ENCODE results near the gene TBC1D5.
A peak's percentile ranks its signal among the peaks of the same experiment; 100 is the strongest.

Gene TBC1D5

GRCh38 chr3:17733768-17734167 is 8.7 kb downstream of the TBC1D5 start:
- TF ChIP-seq SIN3A (IDR thresholded peaks at IDR 0.05; ENCODE audit: borderline replicate concordance, insufficient read depth, low read length) (no peak), REST (IDR thresholded peaks at IDR 0.05; ENCODE audit: insufficient read depth in 1 of 2, low read depth in 2 of 2, low read length in 2 of 2) (no peak), TAF1 (IDR thresholded peaks at IDR 0.05; ENCODE audit: borderline replicate concordance, insufficient read depth, low read length) (no peak), FOXP2 (optimal IDR thresholded peaks at IDR 0.05; ENCODE audit: borderline replicate concordance, extremely low read depth, extremely low read length, insufficient read depth) (no peak), POLR2AphosphoS5 (IDR thresholded peaks at IDR 0.05; ENCODE audit: low read depth, low read length) (no peak)

- TF ChIP-seq TAF1 (IDR thresholded peaks at IDR 0.05; ENCODE audit: borderline replicate concordance, insufficient read depth, low read length) (no peak), SIN3A (IDR thresholded peaks at IDR 0.05; ENCODE audit: borderline replicate concordance, insufficient read depth, low read length) (no peak), POLR2AphosphoS5 (IDR thresholded peaks at IDR 0.05; ENCODE audit: low read depth, low read length) (no peak), FOXP2 (optimal IDR thresholded peaks at IDR 0.05; ENCODE audit: borderline replicate concordance, extremely low read depth, extremely low read length, insufficient read depth) (no peak), REST (IDR thresholded peaks at IDR 0.05; ENCODE audit: insufficient read depth in 1 of 2, low read depth in 2 of 2, low read length in 2 of 2) (no peak)
These were observed 9.2 kb downstream of the TBC1D5 start for GRCh38 chr3:17733215-17733614.

- peak in 1 of 2 experiments; percentile 64; a peak in 1 of 4 replicates for TF ChIP-seq REST (IDR thresholded peaks at IDR 0.05; ENCODE audit: insufficient read depth in 1 of 2, low read depth in 2 of 2, low read length in 2 of 2)
- TF ChIP-seq POLR2AphosphoS5 (IDR thresholded peaks at IDR 0.05; ENCODE audit: low read depth, low read length), result no peak
These were observed 12.0 kb downstream of the TBC1D5 start for GRCh38 chr3:17730318-17730967.

GRCh38 chr3:17726313-17726712 is 16.1 kb downstream of the TBC1D5 start:
- TF ChIP-seq POLR2AphosphoS5 (IDR thresholded peaks at IDR 0.05; ENCODE audit: low read depth, low read length), result no peak
- no peak for TF ChIP-seq TAF1 (IDR thresholded peaks at IDR 0.05; ENCODE audit: borderline replicate concordance, insufficient read depth, low read length)
- no peak for TF ChIP-seq SIN3A (IDR thresholded peaks at IDR 0.05; ENCODE audit: borderline replicate concordance, insufficient read depth, low read length)
- TF ChIP-seq FOXP2 (optimal IDR thresholded peaks at IDR 0.05; ENCODE audit: borderline replicate concordance, extremely low read depth, extremely low read length, insufficient read depth), result no peak
- TF ChIP-seq REST (IDR thresholded peaks at IDR 0.05; ENCODE audit: insufficient read depth in 1 of 2, low read depth in 2 of 2, low read length in 2 of 2), result no peak

GRCh38 chr3:17724948-17725347 is 17.5 kb downstream of the TBC1D5 start:
- no peak for TF ChIP-seq TAF1 (IDR thresholded peaks at IDR 0.05; ENCODE audit: borderline replicate concordance, insufficient read depth, low read length)
- no peak for TF ChIP-seq FOXP2 (optimal IDR thresholded peaks at IDR 0.05; ENCODE audit: borderline replicate concordance, extremely low read depth, extremely low read length, insufficient read depth)
- no peak for TF ChIP-seq REST (IDR thresholded peaks at IDR 0.05; ENCODE audit: insufficient read depth in 1 of 2, low read depth in 2 of 2, low read length in 2 of 2)
- TF ChIP-seq SIN3A (IDR thresholded peaks at IDR 0.05; ENCODE audit: borderline replicate concordance, insufficient read depth, low read length), result no peak
- TF ChIP-seq POLR2AphosphoS5 (IDR thresholded peaks at IDR 0.05; ENCODE audit: low read depth, low read length), result no peak

Data from PFSK-1 (cell line).